GM23338 (cell line): ENCODE data around the gene CLNK. TPM values are rescaled to one million over a fixed set of nuclear protein-coding genes. Genes with fewer than 3 reads are reported as not detected.

Source experiments
- ATAC-seq: fragments of 200-7000 bp; cut with Tn5 transposase; 3 replicates; pipeline ENCODE4 v1.9.1; 2020
- DNase-seq: peaks from one replicate; pipeline ENCODE4 v3.0.0-alpha.2; 2015; ENCODE audit warnings: low spot score
- H2AFZ ChIP-seq: fragments of 200-600 bp; sonication (generic); 2 replicates; pipeline ENCODE4 v1.8.0; 2016; ENCODE audit warnings: antibody characterized with exemption, mild to moderate bottlenecking, moderate library complexity
- H3F3A ChIP-seq: fragments of 200-600 bp; sonication (generic); replicated peaks from 2 replicates; pipeline ENCODE4 v1.8.0; 2017; ENCODE audit warnings: antibody characterized with exemption, mixed run types, low read depth
- H3K27ac ChIP-seq: fragments of 200-600 bp; sonication (generic); 2 replicates; pipeline ENCODE4 v1.6.1; 2016; ENCODE audit warnings: low read depth
- H3K27me3 ChIP-seq: fragments of 200-600 bp; sonication (generic); 2 replicates; pipeline ENCODE4 v1.8.0; 2016; ENCODE audit warnings: mild to moderate bottlenecking, mixed run types, moderate library complexity; ENCODE audit not compliant: insufficient read depth
- H3K36me3 ChIP-seq: fragments of 200-600 bp; sonication (generic); 2 replicates; pipeline ENCODE4 v1.8.0; 2016; ENCODE audit warnings: mild to moderate bottlenecking; ENCODE audit not compliant: insufficient read depth
- H3K4me1 ChIP-seq: fragments of 200-600 bp; sonication (generic); 2 replicates; pipeline ENCODE4 v1.8.0; 2016; ENCODE audit warnings: mild to moderate bottlenecking, moderate library complexity; ENCODE audit not compliant: insufficient read depth
- H3K4me2 ChIP-seq: fragments of 200-600 bp; sonication (generic); 2 replicates; pipeline ENCODE4 v1.7.1; 2017; ENCODE audit warnings: mixed run types
- H3K4me3 ChIP-seq: fragments of 200-600 bp; sonication (generic); 2 replicates; pipeline ENCODE4 v1.6.1; 2016; ENCODE audit warnings: mixed run types
- H3K79me2 ChIP-seq: fragments of 200-600 bp; sonication (generic); replicated peaks from 2 replicates; pipeline ENCODE4 v1.8.0; 2017; ENCODE audit warnings: mild to moderate bottlenecking; ENCODE audit not compliant: insufficient read depth
- H3K9me2 ChIP-seq: fragments of 200-600 bp; sonication (generic); 2 replicates; pipeline ENCODE4 v1.8.0; 2017; ENCODE audit not compliant: insufficient read depth
- H4K20me1 ChIP-seq: fragments of 200-600 bp; sonication (generic); replicated peaks from 2 replicates; pipeline ENCODE4 v1.8.0; 2017; ENCODE audit warnings: mild to moderate bottlenecking; ENCODE audit not compliant: insufficient read depth
- H3K27ac Mint-ChIP-seq: 2 replicates; pipeline ENCODE4 v1.8.0; 2020; ENCODE audit warnings: inconsistent platforms, mild to moderate bottlenecking, moderate library complexity, mixed read lengths
- H3K27me3 Mint-ChIP-seq: 3 replicates; pipeline ENCODE4 v1.8.0; 2022; ENCODE audit warnings: low read depth, mild to moderate bottlenecking, moderate library complexity, mixed read lengths, inconsistent platforms; ENCODE audit not compliant: insufficient read depth, poor library complexity
- H3K36me3 Mint-ChIP-seq: 3 replicates; pipeline ENCODE4 v1.8.0; 2021; ENCODE audit warnings: low read depth, mild to moderate bottlenecking, inconsistent platforms, moderate library complexity, mixed read lengths
- H3K4me1 Mint-ChIP-seq: 3 replicates; pipeline ENCODE4 v1.8.0; 2020; ENCODE audit warnings: mild to moderate bottlenecking, inconsistent platforms, mixed read lengths
- H3K4me3 Mint-ChIP-seq: 3 replicates; pipeline ENCODE4 v1.8.0; 2021; ENCODE audit warnings: moderate library complexity, mild to moderate bottlenecking, inconsistent platforms, mixed read lengths
- H3K9me3 Mint-ChIP-seq: 3 replicates; pipeline ENCODE4 v1.8.0; 2020; ENCODE audit warnings: moderate library complexity, mild to moderate bottlenecking, inconsistent platforms, mixed read lengths
- EZH2 ChIP-seq: fragments of 200-600 bp; sonication (generic); IDR thresholded peaks from one replicate; pipeline ENCODE4 v1.8.0; 2017; ENCODE audit warnings: antibody characterized with exemption, mild to moderate bottlenecking, low read depth; ENCODE audit not compliant: unreplicated experiment
- EZH2phosphoT487 ChIP-seq: fragments of 200-600 bp; sonication (generic); IDR thresholded peaks from one replicate; pipeline ENCODE4 v1.8.1; 2018; ENCODE audit warnings: antibody characterized with exemption; ENCODE audit not compliant: unreplicated experiment
- NANOG ChIP-seq: IDR thresholded peaks from 2 replicates; pipeline ENCODE4 v1.6.1; 2016; ENCODE audit warnings: antibody characterized with exemption, borderline replicate concordance
- STAT1 ChIP-seq: IDR thresholded peaks from one replicate; pipeline ENCODE4 v1.6.1; 2016; ENCODE audit warnings: antibody characterized with exemption; ENCODE audit not compliant: unreplicated experiment
- ZNF462 ChIP-seq: fragments of 250-450 bp; sonication (Bioruptor Pico); IDR thresholded peaks from 2 replicates; pipeline ENCODE4 v1.5.0; 2020; ENCODE audit warnings: mild to moderate bottlenecking, moderate library complexity
- polyA plus RNA-seq: library from polyadenylated mRNA; unstranded; fragments of >200 nt; fragmentation: Nextera tagmentation; extraction: Ambion mirVana; gene quantifications from 2 replicates; pipeline ENCODE4 v1.2.1, GENCODE V29; 2016
- total RNA-seq: library from RNA; depleted of rRNA; stranded (reverse); fragments of >200 nt; shearing (Covaris generic); gene quantifications from 2 replicates; pipeline ENCODE4 v1.2.3, GENCODE V29; 2014
- TF ChIP-seq, protein P1 (sequence below), 2 experiments: fragments of 200-600 bp in 1 of 2; sonication (generic) in 1 of 2; conservative IDR thresholded peaks; 2 replicates each; pipeline versions ENCODE4 v1.5.1 to v1.6.1; 2016 to 2017; ENCODE audit warnings: antibody characterized with exemption in 2 of 2, low read depth in 2 of 2, mild to moderate bottlenecking in 2 of 2, moderate library complexity in 1 of 2

The CLNK gene
- total and polyA plus RNA-seq, 2 experiments from 2014 or later: not detected

DNA sequence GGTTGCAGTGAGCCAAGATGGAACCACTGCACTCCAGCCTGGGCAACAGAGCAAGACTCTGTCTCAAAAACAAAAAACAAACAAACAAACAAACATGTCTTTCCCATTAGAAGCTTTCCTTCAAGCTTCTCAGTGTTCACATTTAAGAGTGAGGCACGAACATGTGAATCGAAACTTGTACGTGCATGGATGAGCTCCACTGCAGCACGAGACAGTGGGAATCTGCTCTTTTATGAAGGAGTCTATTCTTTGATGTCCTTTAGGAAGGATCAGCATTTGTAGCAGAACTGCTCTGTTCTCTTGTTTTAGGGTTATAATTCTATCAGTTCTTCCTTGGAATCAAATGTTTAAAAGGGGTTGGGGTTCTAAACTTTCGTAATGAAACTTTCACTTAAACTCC lies 204.0 kb downstream of the CLNK start (continued):
- TF ChIP-seq ZNF462 (CRISPR knock-in tag) (no peak), STAT1 (no peak)

DNA sequence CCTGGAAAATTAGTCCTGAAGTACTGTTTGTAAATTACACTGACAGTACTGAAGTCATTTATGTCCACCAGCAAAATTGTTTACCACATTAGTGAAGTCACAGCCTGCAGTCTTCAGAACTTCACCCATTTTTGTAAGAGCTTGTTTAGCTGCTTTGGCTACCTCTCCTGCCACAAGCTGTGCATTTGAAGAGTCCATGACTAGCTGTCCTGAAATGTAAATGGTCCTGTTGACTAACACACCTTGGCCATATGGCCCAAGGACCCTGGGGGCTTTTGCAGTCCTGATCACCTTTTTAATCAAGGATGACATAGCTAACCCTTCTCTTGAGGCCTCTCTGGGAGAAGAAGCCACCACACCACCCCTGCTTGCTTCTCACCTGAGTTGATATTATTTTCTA lies 205.9 kb downstream of the CLNK start:
- no peak overlapping the region for H3K4me3 Mint-ChIP-seq
- no peaks in the 10 kb centered on the region for H3K36me3 ChIP-seq
- H3K27ac Mint-ChIP-seq: no peak overlapping the region
- no peak overlapping the region for H3K4me3 ChIP-seq
- no peaks in the 10 kb centered on the region for H3K79me2 ChIP-seq
- no peaks in the 10 kb centered on the region for H3F3A ChIP-seq
- H4K20me1 ChIP-seq: no peaks in the 10 kb centered on the region
- H3K9me2 ChIP-seq: no peaks in the 10 kb centered on the region
- ATAC-seq: no peak
- H3K4me1 ChIP-seq: no peaks in the 10 kb centered on the region
- H3K4me1 Mint-ChIP-seq: no peaks in the 10 kb centered on the region
- H3K4me2 ChIP-seq: no peak overlapping the region
- TF ChIP-seq ZNF462 (CRISPR knock-in tag): no peak
- TF ChIP-seq EZH2: no peak
- no peak for TF ChIP-seq NANOG
- TF ChIP-seq, protein P1, sequence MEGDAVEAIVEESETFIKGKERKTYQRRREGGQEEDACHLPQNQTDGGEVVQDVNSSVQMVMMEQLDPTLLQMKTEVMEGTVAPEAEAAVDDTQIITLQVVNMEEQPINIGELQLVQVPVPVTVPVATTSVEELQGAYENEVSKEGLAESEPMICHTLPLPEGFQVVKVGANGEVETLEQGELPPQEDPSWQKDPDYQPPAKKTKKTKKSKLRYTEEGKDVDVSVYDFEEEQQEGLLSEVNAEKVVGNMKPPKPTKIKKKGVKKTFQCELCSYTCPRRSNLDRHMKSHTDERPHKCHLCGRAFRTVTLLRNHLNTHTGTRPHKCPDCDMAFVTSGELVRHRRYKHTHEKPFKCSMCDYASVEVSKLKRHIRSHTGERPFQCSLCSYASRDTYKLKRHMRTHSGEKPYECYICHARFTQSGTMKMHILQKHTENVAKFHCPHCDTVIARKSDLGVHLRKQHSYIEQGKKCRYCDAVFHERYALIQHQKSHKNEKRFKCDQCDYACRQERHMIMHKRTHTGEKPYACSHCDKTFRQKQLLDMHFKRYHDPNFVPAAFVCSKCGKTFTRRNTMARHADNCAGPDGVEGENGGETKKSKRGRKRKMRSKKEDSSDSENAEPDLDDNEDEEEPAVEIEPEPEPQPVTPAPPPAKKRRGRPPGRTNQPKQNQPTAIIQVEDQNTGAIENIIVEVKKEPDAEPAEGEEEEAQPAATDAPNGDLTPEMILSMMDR (conservative IDR thresholded peaks at IDR 0.05; ENCODE audit: low read depth in 2 of 2): no peak
- TF ChIP-seq EZH2phosphoT487: no peak
- H3K36me3 Mint-ChIP-seq: no peaks in the 10 kb centered on the region
- DNase-seq: no peak
- no peaks in the 10 kb centered on the region for H3K9me3 Mint-ChIP-seq
- H3K27me3 Mint-ChIP-seq: no peaks in the 10 kb centered on the region
- no peak overlapping the region for H3K27ac ChIP-seq
- H3K27me3 ChIP-seq: no peaks in the 10 kb centered on the region
- H2AFZ ChIP-seq: 0 out of 2 replicates have a peak overlapping the region, but pooled peaks have one; percentile 9
